Muscle of arm (tissue), 12 donors: ENCODE measurements around the gene UBE2O. TPM values are rescaled to one million over a fixed set of nuclear protein-coding genes. Genes with fewer than 3 reads are reported as not detected.

Experiments
- DNase-seq: peaks from one replicate; pipeline ENCODE4 v3.0.0-alpha.2; 2013
- polyA plus RNA-seq, 12 donors: library from polyadenylated mRNA; unstranded; fragments of 120-200 nt; gene quantifications; one replicate each; pipeline ENCODE4 v1.2.1, GENCODE V29; 2013; ENCODE audit not compliant: insufficient read length in 12 of 12

The UBE2O gene
- polyA plus RNA-seq, 12 donors = 9.3 to 25.8 (median 14.5) TPM; not detected in 1

DNA sequence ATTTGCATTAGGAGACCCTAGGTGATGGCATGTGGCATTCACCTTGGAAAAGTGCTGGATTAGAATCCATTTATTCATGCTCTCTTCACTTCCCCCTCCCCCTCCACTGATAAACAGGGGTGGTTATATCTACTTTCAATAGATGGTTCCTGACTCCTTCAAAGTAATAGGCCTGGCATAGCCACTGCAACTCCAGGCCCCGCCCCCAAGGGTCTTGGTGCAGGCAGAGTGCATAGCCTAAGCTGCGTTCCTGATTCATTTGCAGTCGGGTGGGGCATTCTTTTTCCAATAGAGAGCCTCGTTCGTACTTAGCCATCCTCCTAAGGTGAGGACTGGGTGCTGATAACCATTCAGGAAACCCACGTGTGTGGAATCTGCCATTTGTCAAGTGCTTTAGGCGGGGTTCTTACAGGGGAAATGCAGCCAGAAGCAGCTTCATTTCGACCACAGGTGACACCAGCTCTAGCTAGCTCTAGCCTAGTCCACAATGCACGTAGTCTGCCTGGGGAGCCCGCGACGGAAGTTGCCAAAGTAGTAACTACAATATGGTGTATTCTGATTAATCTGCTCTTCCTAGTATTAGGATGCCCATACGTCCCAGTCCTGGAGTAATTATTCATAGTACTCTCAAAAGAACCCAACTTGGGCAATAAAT, 11.1 kb downstream of the UBE2O start:
- DNase-seq = no peak

- no peak for DNase-seq
Observed at GRCh38 chr17:76440751-76441362, 12.1 kb downstream of the UBE2O start.

- no peak for DNase-seq
Observed at GRCh38 chr17:76439314-76439928, 13.5 kb downstream of the UBE2O start.

- DNase-seq = no peak
Observed at GRCh38 chr17:76438906-76439305, 14.0 kb downstream of the UBE2O start.

DNA sequence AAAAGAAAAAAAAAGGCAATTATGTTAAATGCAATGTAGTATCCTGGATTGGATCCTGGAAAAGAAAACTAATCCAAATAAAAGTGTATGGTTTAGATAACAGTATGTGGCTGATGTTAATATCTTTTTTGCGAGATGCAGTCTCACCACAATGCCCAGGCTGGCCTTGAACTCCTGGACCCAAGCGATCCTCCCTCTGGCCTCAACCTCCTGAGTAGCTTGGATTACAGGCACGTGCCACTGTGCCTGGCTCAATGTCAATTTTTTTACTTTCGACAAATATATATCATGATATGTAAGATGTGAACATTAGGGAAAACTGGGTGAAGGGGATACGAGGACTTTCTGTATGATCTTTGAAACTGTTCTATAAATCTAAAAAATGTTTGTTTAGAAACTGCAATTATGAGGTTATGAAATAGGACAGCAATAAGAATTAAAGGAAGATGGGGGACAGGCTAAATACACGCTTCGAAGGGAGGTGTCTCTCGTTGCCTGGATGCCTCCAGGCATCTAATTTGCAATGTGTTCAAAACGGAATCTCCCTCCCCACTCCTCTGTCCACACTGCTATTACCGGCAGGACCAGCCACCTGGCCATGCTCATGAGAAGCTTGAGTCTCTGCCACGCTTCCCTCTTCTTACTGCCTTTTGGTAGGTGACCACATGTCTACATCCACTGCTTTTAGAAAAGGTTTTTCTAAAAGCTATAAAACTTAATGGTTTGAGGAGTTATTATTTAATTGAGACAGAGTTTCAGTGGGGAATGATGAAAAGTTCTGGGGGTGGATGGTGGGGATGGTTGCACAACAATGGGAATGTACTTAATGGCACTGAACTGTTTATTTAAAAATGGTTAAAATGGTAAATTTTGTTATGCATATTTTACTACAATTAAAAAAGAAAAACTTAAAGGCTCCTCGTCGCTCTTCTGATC, 15.2 kb downstream of the UBE2O start:
- no peak for DNase-seq

GRCh38 chr17:76435751-76436150, 17.2 kb downstream of the UBE2O start:
- no peak for DNase-seq

DNA sequence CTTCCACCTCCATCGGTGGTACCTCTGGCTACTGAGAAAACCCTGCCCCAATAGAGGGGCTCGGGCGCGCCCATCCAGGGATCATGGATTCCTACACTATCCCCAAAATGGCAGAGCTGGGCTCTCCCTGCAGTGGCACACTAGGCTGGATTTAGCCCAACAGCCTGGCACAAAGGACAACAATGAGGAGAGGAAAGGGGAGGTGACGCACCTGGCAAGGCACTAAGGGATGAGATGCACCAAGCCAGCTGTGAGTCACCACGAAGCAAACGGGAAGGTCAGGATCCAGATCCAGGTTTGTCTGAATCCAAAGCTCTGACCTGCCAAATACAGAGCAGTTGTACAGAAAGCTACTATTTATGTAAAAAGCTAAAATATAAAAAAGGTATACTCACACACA, 18.1 kb downstream of the UBE2O start:
- no peak for DNase-seq

GRCh38 chr17:76433693-76434092, 19.3 kb downstream of the UBE2O start:
- no peak for DNase-seq

DNA sequence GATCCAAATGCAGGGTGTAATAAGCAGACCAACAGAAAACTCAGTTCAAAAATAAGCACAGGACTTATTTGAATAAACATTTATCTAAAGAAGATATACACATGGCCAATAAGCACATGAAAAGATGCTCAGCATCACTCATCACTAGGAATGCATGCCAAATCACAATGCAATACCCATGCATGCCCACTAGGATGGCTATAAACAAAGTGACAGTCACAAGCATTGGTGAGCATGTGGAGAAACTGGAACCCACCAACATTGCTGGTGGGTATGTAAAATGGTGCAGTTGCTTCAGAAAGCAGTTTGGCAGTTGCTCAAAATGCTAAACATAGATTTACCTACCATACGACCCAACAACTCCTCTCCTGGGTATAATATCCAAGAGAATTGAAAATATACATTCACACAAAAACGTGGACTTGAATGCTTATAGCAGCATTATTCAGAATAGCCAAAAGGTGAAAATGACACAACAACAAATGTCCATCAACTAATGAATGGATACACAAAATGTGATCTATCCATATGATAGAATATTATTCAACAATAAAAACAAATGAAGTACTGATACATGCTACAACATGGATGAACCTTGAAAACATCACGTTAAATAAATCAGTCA, 20.1 kb downstream of the UBE2O start:
- DNase-seq = no peak

GRCh38 chr17:76432004-76432403, 20.9 kb downstream of the UBE2O start:
- DNase-seq = no peak

DNA sequence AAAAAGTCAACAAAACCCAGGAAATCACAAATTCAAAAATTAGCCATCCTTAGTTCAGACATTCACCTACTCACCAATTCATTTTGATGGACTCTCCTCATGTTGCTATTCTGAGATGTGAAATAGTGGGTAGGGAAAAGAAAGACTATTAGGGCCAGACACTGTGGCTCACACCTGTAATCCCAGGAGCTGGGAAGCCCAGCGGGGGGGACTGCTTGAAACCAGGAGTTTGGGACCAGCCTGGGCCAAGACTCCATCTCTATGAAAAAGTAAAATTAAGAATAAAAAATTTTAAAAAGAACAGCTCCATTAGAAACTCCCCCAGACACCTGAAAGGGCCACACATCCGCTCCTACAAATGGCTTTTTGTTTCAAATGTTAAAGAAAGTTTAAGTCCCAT, 21.4 kb downstream of the UBE2O start:
- DNase-seq = no peak

- no peak for DNase-seq
Observed at GRCh38 chr17:76428511-76428910, 24.4 kb downstream of the UBE2O start.

DNA sequence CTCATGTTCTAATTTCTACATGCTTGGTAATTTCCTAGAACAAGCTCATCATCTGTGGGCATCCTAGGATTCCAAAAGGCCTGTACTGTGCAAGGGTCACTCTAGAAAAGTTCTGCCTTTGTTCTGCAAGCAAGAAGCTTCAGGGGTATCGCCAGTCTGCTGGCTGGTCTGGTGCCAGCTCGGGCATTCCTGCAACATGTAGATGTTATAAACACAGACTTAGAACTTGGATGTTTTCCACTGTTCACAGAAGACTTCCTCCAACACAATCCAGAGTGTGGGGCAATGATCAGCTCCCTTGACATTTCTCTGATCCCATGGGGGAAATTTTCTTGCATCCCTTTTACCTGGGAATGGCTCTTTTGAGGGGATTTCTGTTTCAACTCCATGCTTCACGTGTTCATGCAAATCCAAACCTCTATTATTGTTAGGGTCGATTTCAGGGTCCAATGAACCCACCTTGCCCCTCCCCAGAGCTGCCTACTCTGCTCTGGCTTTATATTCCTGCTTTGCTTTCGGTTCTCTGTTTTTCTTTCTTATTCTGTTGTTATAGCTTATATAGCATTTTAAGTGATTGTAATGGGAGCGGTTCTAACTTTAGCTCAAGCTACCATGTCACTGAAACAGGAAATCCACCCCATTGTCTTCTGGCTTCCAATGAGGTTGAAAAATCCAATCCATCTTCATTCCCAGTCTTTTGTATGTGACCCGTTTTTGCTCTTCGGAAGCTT, 25.3 kb downstream of the UBE2O start:
- no peak for DNase-seq

- no peak for DNase-seq
Observed at GRCh38 chr17:76426853-76427252, 26.1 kb downstream of the UBE2O start.

DNA sequence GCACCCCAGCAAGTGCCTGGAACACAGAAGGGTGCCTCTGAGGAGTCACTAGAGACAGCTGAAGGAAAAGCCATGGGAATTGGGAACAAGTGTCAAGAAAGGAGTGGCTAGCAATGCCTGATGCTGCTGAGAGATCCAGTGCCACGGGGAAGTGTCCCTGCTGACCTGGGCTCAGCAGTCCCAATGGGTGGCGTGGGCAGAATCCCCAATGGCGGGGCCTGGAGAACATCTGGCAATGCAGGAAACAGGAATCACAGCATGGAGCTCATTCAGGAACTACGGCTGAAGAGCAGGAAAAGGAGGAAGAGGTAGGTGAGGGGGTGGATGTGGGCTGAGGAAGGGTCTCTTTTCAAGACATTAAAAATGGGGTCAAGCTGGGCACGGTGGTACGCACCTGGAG, 30.1 kb downstream of the UBE2O start:
- no peak for DNase-seq

GRCh38 chr17:76422406-76422805, 30.5 kb downstream of the UBE2O start:
- DNase-seq = no peak

GRCh38 chr17:76421044-76421407, 31.9 kb downstream of the UBE2O start:
- DNase-seq = no peak

GRCh38 chr17:76420356-76421043, 32.5 kb downstream of the UBE2O start:
- no peak for DNase-seq

DNA sequence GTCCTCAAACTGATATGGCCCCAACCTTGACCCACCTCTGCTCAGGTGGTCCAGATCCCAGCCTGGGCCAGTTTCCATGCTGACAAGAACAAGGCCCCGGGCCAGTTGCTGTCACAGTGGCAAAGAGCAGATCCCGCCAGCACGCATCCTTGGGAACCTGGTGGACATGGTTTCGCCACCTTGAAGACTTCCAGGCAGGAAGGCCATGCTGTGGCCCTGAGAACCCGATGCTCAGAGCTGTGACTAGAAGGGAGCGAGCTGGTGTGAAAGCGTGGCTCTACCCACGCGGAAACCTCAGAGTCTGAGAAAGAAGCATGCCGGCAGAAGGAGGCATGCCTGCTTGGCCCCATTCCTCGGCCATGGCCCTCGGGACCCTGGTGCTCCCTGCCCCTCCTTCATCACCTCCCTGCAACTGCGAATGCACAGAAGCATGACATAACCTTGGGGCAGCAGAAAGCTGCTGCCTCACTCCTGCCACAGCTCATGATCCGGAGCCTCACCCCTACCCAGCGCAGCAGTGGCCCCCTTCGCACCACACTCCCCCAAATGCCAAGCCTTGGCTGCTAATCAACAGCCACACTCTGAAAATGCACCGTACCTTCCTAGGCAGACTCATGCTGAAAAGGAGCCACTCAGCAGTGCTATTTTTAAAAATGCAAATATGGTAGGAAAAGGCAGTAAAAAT, 33.2 kb downstream of the UBE2O start:
- no peak for DNase-seq
